ENCODE measurements around the gene SLC25A25.
A peak's percentile ranks its signal among the peaks of the same experiment; 100 is the strongest.
"Not testable (repeated sequence)": the region's sequence is repeated elsewhere in the genome, so short reads cannot be mapped to it uniquely, and the experiment has no call there.

Gene SLC25A25

GRCh38 chr9:128098297-128099230 is 30.5 kb downstream of the SLC25A25 start:
- DNase-seq = peak; percentile 21

DNA sequence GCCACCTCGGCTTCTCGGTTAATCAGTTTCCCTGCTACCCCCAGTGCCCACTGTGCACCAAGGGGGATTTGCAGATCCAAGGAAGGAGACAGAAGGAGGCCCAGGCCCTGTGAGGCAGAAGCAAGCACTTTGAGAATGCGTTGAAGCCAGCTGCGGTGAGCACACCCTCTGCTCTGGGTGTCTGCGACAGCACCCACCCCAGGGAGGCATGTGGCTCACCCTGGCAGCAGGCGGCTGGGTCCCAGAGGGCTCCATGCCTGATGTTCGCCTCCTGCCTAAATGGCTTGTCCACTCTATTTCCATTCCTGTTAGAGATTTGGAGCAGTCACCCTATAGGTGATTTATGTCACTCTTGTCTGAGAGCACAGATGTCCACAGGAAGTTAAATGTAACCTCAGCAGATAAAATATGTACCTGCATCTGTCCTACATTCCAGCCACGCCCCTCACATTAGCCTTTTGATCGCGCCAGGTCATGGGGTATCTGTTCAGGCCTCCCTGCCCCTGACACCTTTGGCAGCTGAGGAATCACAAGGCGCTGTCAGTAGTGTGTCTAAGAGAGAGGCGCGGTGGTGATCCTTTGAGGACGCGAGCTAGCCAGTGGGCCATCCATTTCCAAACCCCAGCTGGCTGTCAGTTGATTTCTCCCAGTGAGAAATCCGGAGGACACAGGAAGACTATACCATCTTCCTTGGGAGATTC is 31.3 kb downstream of the SLC25A25 start:
- no peak for DNase-seq

- no peak for DNase-seq
Measured at GRCh38 chr9:128099932-128100491, 32.0 kb downstream of the SLC25A25 start.

DNA sequence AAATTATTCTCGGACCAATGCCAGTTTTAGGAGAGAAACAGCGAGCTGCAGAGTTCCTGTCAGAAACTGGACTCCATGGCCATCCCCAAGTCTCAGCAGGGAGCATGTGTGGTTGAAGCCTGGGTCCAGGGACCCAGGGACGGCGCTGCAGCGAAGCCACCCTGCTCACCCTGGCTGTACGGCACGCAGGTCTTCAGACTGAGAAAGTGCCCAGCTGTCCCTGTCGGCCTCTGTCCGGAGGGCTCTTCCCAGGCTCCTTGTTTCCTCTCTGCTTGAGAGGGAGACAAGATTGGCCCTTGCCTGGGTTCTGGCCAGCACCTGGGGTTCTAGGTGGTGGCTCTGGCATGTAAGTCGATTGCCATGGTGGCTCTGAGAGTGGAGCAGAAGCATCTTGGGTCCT is 32.5 kb downstream of the SLC25A25 start:
- no peak for DNase-seq

GRCh38 chr9:128101231-128101661 is 33.2 kb downstream of the SLC25A25 start:
- DNase-seq = no peak

GRCh38 chr9:128101690-128102089 is 33.7 kb downstream of the SLC25A25 start:
- no peak for DNase-seq

GRCh38 chr9:128102196-128102595 is 34.2 kb downstream of the SLC25A25 start:
- no peak for DNase-seq

- no peak for DNase-seq
Measured at GRCh38 chr9:128102861-128103588, 35.0 kb downstream of the SLC25A25 start.

GRCh38 chr9:128103589-128103962 is 35.5 kb downstream of the SLC25A25 start:
- DNase-seq = peak; percentile 17

DNA sequence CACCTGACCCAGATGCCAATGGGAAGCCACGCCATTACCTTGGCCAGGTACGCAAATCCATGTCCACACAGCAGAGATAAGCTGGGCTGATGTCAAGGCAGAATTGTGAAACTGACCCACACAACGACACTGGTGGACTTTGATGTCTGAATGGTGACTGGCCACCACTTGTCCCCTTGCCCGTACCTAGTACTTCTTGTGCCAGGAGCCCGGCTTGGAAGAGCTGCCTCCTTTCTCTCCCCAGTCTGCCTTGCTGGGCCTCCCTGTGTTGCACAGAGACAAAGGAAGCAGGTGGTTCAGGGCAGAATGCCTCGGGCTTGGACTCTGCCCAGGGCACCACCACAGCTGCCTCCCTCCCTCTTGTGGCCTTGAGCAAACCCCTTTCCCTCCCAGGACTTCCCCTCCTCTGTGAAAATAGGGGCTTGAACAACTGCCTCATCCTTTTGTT is 36.2 kb downstream of the SLC25A25 start:
- DNase-seq = no peak

DNA sequence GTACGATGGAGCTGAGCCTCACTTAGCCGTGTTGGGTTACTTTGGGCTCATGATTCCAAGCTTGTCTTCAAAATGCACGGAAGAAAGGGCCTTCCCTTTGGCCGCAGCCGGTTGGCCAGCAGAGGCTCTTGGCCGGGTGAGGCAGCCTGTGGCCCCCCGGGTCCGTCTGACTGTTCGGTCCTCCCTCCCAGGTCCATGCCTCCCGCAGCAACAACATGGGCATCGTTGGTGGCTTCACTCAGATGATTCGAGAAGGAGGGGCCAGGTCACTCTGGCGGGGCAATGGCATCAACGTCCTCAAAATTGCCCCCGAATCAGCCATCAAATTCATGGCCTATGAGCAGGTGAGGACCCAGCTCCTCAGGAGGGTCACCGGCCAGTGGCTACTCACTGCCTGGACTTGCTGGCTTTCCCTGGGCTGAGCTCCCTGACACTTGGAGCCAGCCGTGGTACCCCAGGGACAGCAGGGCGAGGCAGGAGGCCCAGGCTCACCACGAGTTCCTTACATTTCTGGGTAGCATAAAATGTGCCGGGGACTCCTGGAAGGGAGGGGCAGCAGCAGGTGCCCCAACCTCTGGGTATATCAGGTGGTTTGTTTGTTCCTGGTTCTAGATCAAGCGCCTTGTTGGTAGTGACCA is 37.6 kb downstream of the SLC25A25 start:
- DNase-seq = no peak

GRCh38 chr9:128106181-128106939 is 38.3 kb downstream of the SLC25A25 start:
- no peak for DNase-seq

DNA sequence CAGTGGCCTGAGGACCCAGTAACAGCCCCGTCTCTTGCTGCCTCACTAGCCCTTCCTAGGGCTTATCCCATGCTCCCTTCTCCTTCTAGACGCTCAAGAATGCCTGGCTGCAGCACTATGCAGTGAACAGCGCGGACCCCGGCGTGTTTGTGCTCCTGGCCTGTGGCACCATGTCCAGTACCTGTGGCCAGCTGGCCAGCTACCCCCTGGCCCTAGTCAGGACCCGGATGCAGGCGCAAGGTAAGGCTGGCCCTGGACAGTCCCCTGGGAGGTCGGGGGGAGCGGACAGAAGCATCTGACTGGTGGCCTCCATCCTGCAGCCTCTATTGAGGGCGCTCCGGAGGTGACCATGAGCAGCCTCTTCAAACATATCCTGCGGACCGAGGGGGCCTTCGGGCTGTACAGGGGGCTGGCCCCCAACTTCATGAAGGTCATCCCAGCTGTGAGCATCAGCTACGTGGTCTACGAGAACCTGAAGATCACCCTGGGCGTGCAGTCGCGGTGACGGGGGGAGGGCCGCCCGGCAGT is 39.0 kb downstream of the SLC25A25 start:
- DNase-seq = no peak

DNA sequence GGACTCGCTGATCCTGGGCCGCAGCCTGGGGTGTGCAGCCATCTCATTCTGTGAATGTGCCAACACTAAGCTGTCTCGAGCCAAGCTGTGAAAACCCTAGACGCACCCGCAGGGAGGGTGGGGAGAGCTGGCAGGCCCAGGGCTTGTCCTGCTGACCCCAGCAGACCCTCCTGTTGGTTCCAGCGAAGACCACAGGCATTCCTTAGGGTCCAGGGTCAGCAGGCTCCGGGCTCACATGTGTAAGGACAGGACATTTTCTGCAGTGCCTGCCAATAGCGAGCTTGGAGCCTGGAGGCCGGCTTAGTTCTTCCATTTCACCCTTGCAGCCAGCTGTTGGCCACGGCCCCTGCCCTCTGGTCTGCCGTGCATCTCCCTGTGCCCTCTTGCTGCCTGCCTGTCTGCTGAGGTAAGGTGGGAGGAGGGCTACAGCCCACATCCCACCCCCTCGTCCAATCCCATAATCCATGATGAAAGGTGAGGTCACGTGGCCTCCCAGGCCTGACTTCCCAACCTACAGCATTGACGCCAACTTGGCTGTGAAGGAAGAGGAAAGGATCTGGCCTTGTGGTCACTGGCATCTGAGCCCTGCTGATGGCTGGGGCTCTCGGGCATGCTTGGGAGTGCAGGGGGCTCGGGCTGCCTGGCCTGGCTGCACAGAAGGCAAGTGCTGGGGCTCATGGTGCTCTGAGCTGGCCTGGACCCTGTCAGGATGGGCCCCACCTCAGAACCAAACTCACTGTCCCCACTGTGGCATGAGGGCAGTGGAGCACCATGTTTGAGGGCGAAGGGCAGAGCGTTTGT is 39.6 kb downstream of the SLC25A25 start:
- DNase-seq = no peak

- DNase-seq = no peak
Measured at GRCh38 chr9:128108269-128109049, 40.4 kb downstream of the SLC25A25 start.

- no peak for DNase-seq
Measured at GRCh38 chr9:128109050-128109709, 41.1 kb downstream of the SLC25A25 start.

DNA sequence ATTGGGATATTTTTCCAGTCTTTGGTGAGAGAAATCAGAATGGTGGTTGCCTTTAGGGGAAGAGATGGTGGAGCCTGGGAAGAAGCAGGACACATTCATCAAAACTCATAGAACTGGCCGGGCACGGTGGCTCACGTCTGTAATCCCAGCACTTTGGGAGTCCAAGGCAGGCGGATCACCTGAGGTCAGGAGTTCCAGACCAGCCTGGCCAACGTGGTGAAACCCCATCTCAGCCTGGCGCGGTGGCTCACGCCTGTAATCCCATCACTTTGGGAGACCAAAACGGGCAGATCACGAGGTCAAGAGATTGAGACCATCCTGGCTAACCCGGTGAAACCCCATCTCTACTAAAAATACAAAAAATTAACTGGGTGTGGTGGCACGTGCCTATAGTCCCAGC is 43.7 kb downstream of the SLC25A25 start:
- not testable (repeated sequence) for DNase-seq

GRCh38 chr9:128113526-128114325 is 45.7 kb downstream of the SLC25A25 start:
- no peak for DNase-seq

Data from T-helper 9 cell (primary cell).